Measurements from ENCODE around the gene COL9A3.

Gene COL9A3

GRCh38 chr20:62881662-62882395 is 65.0 kb downstream of the COL9A3 start:
- TF ChIP-seq CTCF (IDR thresholded peaks at IDR 0.05; ENCODE audit: low read depth, low read length): no peak
- no peak overlapping the region for H3K4me3 ChIP-seq (ENCODE audit: low read depth, low read length)

GRCh38 chr20:62882426-62882825 is 65.6 kb downstream of the COL9A3 start:
- no peak overlapping the region for H3K4me3 ChIP-seq (ENCODE audit: low read depth, low read length)
- no peak for TF ChIP-seq CTCF (IDR thresholded peaks at IDR 0.05; ENCODE audit: low read depth, low read length)

GRCh38 chr20:62884556-62884955 is 67.7 kb downstream of the COL9A3 start:
- no peak overlapping the region for H3K4me3 ChIP-seq (ENCODE audit: low read depth, low read length)
- TF ChIP-seq CTCF (IDR thresholded peaks at IDR 0.05; ENCODE audit: low read depth, low read length): no peak

GRCh38 chr20:62885046-62885895 is 68.4 kb downstream of the COL9A3 start:
- no peak overlapping the region for H3K4me3 ChIP-seq (ENCODE audit: low read depth, low read length)
- no peak for TF ChIP-seq CTCF (IDR thresholded peaks at IDR 0.05; ENCODE audit: low read depth, low read length)

- TF ChIP-seq CTCF (IDR thresholded peaks at IDR 0.05; ENCODE audit: low read depth, low read length): no peak
- no peak overlapping the region for H3K4me3 ChIP-seq (ENCODE audit: low read depth, low read length)
Measured at GRCh38 chr20:62885896-62886708, 69.3 kb downstream of the COL9A3 start.

- no peak for TF ChIP-seq CTCF (IDR thresholded peaks at IDR 0.05; ENCODE audit: low read depth, low read length)
- no peak overlapping the region for H3K4me3 ChIP-seq (ENCODE audit: low read depth, low read length)
Measured at GRCh38 chr20:62886709-62887058, 69.8 kb downstream of the COL9A3 start.
